Hepatocyte (in vitro differentiated cells): ENCODE results near the gene C12orf43.
A peak's percentile ranks its signal among the peaks of the same experiment; 100 is the strongest.

Experiments used
- CTCF ChIP-seq: fragments of 200-600 bp; sonication (generic); IDR thresholded peaks from 2 replicates; pipeline ENCODE4 v1.5.1; 2016; ENCODE audit warnings: antibody characterized with exemption, mild to moderate bottlenecking; ENCODE audit not compliant: poor library complexity
- EZH2 ChIP-seq: fragments of 200-600 bp; sonication (generic); IDR thresholded peaks from 2 replicates; pipeline ENCODE4 v1.6.1; 2016; ENCODE audit warnings: antibody characterized with exemption, mild to moderate bottlenecking, borderline replicate concordance

- TF ChIP-seq CTCF = peak; percentile 21
- TF ChIP-seq EZH2 = no peak
These were observed 10.2 kb upstream of the C12orf43 start for GRCh38 chr12:121026274-121027045.
